CD4-positive, alpha-beta T cell (primary cell): ENCODE data around the gene GZMB. TPM values are rescaled to one million over a fixed set of nuclear protein-coding genes. Genes with fewer than 3 reads are reported as not detected.

ENCODE experiments used
- ATAC-seq: fragments of 200-7000 bp; cut with Tn5 transposase; one replicate; pipeline ENCODE4 v1.10.0; 2022; ENCODE audit warnings: mild to moderate bottlenecking; ENCODE audit not compliant: poor library complexity
- CTCF ChIA-PET: fragments of 350-600 bp; sonication (Branson Sonifier 250); formaldehyde crosslinking; loops from one replicate; lab custom pipeline; 2021; ENCODE audit warnings: antibody characterized with exemption, inconsistent platforms; lab: Charles Lee
- POLR2A ChIA-PET: fragments of 350-600 bp; sonication (Branson Sonifier 250); formaldehyde crosslinking; loops from one replicate; lab custom pipeline; 2021; ENCODE audit warnings: antibody characterized with exemption, inconsistent platforms; lab: Charles Lee
- DNase-seq, 14 experiments: peaks; one replicate each; pipeline ENCODE4 v3.0.0-alpha.2; 2013 to 2020; ENCODE audit warnings: mixed read lengths in 2 of 14
- H3K27ac ChIP-seq, 2 donors: one replicate each; pipeline versions ENCODE4 v1.5.1 to v1.7.0; 2013; ENCODE audit warnings: low read length in 2 of 2, low read depth in 1 of 2, mild to moderate bottlenecking in 1 of 2
- H3K27me3 ChIP-seq, 2 experiments: 1 replicate in 1 of 2; 2 replicates in 1 of 2; pipeline versions ENCODE4 v1.6.1 to v1.7.0; 2013; ENCODE audit warnings: low read length in 2 of 2, control low read depth in 1 of 2, mild to moderate bottlenecking in 1 of 2, moderate library complexity in 1 of 2; ENCODE audit not compliant: insufficient read depth in 2 of 2, control insufficient read depth in 1 of 2
- H3K36me3 ChIP-seq: one replicate; pipeline ENCODE4 v1.6.1; 2013; ENCODE audit warnings: low read length, control low read depth; ENCODE audit not compliant: insufficient read depth
- H3K4me1 ChIP-seq: one replicate; pipeline ENCODE4 v1.6.1; 2013; ENCODE audit warnings: low read length, control low read depth; ENCODE audit not compliant: insufficient read depth
- H3K4me3 ChIP-seq: one replicate; pipeline ENCODE4 v1.5.1; 2013; ENCODE audit warnings: mild to moderate bottlenecking, low read length, moderate library complexity
- H3K9me3 ChIP-seq, 2 experiments: 1 replicate in 1 of 2; 2 replicates in 1 of 2; pipeline versions ENCODE4 v1.6.1 to v1.7.0; 2013; ENCODE audit warnings: low read length in 2 of 2, mild to moderate bottlenecking in 2 of 2, control low read depth in 1 of 2, moderate library complexity in 1 of 2; ENCODE audit not compliant: control insufficient read depth in 1 of 2, insufficient read depth in 1 of 2
- H3K27ac Mint-ChIP-seq: one replicate; pipeline ENCODE4 v1.8.0; 2020; ENCODE audit warnings: mixed read lengths
- H3K27me3 Mint-ChIP-seq: one replicate; pipeline ENCODE4 v1.8.0; 2021; ENCODE audit warnings: mixed read lengths
- H3K36me3 Mint-ChIP-seq: one replicate; pipeline ENCODE4 v1.8.0; 2021; ENCODE audit warnings: low read depth, mixed read lengths
- H3K4me1 Mint-ChIP-seq: one replicate; pipeline ENCODE4 v1.8.0; 2021; ENCODE audit warnings: low read depth, mixed read lengths
- H3K4me3 Mint-ChIP-seq: one replicate; pipeline ENCODE4 v1.8.0; 2020; ENCODE audit warnings: mild to moderate bottlenecking, mixed read lengths
- H3K9me3 Mint-ChIP-seq: one replicate; pipeline ENCODE4 v1.8.0; 2020; ENCODE audit warnings: mixed read lengths
- intact Hi-C, 2 experiments: fragments of 100-400 bp; cut with DNase I in 1 of 2; cut with micrococcal nuclease in 1 of 2; formaldehyde crosslinking; loops; one replicate each; pipeline versions ENCODE4 v1.15.1 to v1.9.0; 2023 to 2025; cut with DNase I, micrococcal nuclease
- total RNA-seq, 174 experiments: library from RNA in 2 of 174; stranded (reverse) in 2 of 174; gene quantifications; one replicate each; pipeline ENCODE4 v1.2.3 and lab custom pipeline; 2021 to 2026
- TF ChIP-seq, protein P1 (sequence below): fragments of 200-600 bp; IDR thresholded peaks from one replicate; pipeline ENCODE4 v1.8.0; 2022; ENCODE audit warnings: antibody characterized with exemption, mild to moderate bottlenecking

GZMB gene
- total RNA-seq, 2 experiments from 2014 or later, result 2.4 to 2.9 TPM

DNA sequence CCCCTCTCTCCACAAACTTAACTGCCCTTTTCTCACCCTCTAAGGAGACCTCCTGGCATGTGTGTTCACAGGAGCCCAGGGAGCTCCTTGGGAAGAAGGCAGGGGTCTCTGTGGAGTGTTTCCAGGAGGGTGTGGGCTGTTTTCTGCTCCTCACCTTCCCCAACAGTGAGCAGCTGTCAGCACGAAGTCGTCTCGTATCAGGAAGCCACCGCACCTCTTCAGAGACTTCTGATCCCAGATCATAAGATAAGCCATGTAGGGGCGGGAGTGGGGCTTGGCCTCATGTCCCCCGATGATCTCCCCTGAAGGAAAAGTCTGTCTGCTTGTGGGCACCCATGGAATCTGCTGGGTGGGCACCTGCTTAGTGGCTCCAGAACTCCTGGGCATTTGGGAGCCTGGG, 1.2 kb downstream of the GZMB start:
- H3K9me3 Mint-ChIP-seq, result no peaks in the 10 kb centered on the region
- ATAC-seq, result no peak
- Histone ChIP-seq H3K27me3 (peaks cover 0 to 2% of the 10 kb centered on the region in 2 experiments), H3K27ac (no peak overlapping the region), H3K4me3 (no peak overlapping the region), H3K4me1 (no peaks in the 10 kb centered on the region), H3K36me3 (no peaks in the 10 kb centered on the region), H3K9me3 (no peaks in the 10 kb centered on the region)
- CTCF ChIA-PET, result no interaction called here
- no peaks in the 10 kb centered on the region for H3K27me3 Mint-ChIP-seq
- TF ChIP-seq, protein P1, sequence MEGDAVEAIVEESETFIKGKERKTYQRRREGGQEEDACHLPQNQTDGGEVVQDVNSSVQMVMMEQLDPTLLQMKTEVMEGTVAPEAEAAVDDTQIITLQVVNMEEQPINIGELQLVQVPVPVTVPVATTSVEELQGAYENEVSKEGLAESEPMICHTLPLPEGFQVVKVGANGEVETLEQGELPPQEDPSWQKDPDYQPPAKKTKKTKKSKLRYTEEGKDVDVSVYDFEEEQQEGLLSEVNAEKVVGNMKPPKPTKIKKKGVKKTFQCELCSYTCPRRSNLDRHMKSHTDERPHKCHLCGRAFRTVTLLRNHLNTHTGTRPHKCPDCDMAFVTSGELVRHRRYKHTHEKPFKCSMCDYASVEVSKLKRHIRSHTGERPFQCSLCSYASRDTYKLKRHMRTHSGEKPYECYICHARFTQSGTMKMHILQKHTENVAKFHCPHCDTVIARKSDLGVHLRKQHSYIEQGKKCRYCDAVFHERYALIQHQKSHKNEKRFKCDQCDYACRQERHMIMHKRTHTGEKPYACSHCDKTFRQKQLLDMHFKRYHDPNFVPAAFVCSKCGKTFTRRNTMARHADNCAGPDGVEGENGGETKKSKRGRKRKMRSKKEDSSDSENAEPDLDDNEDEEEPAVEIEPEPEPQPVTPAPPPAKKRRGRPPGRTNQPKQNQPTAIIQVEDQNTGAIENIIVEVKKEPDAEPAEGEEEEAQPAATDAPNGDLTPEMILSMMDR, result no peak
- intact Hi-C loops, result no loop called here
- H3K27ac Mint-ChIP-seq, result no peak overlapping the region
- H3K4me3 Mint-ChIP-seq, result no peak overlapping the region
- H3K4me1 Mint-ChIP-seq, result no peaks in the 10 kb centered on the region
- no peaks in the 10 kb centered on the region for H3K36me3 Mint-ChIP-seq
- DNase-seq, result no peak
- POLR2A ChIA-PET, result no interaction called here

DNA sequence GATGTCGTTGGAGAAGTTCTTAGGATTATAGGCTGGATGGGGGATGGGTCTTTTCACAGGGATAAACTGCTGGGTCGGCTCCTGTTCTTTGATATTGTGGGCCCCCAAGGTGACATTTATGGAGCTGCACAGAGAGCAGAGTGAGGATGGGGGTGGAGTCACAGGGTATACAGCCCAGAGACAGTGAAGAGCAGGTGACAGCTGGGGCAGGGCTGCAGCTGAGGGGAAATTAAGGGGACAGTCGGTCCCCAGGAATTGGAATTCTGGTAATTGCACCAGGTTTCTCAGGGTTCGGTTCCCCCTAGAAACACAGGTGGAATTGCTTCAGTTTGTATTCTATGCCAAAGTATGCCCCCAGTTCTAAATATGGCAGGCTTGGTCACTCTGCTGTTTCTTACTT, 1.7 kb downstream of the GZMB start:
- Histone ChIP-seq H3K36me3 (no peaks in the 10 kb centered on the region), H3K4me1 (no peaks in the 10 kb centered on the region), H3K27me3 (peaks cover 0 to 2% of the 10 kb centered on the region in 2 experiments), H3K4me3 (no peak overlapping the region), H3K9me3 (no peaks in the 10 kb centered on the region), H3K27ac (no peak overlapping the region)
- Mint-ChIP-seq H3K4me3 (no peak overlapping the region), H3K36me3 (no peaks in the 10 kb centered on the region), H3K9me3 (no peaks in the 10 kb centered on the region), H3K27ac (no peak overlapping the region), H3K27me3 (no peaks in the 10 kb centered on the region), H3K4me1 (no peaks in the 10 kb centered on the region)
- CTCF ChIA-PET, result no interaction called here
- POLR2A ChIA-PET, result interaction anchor here (1.0 kb wide), 1 partner anchor 10 kb away, joined by 3 read pairs; no protein-coding TSS in a partner anchor
- intact Hi-C loops, result no loop called here
- DNase-seq, result no peak
- no peak for ATAC-seq
- TF ChIP-seq, protein P1, result no peak

DNA sequence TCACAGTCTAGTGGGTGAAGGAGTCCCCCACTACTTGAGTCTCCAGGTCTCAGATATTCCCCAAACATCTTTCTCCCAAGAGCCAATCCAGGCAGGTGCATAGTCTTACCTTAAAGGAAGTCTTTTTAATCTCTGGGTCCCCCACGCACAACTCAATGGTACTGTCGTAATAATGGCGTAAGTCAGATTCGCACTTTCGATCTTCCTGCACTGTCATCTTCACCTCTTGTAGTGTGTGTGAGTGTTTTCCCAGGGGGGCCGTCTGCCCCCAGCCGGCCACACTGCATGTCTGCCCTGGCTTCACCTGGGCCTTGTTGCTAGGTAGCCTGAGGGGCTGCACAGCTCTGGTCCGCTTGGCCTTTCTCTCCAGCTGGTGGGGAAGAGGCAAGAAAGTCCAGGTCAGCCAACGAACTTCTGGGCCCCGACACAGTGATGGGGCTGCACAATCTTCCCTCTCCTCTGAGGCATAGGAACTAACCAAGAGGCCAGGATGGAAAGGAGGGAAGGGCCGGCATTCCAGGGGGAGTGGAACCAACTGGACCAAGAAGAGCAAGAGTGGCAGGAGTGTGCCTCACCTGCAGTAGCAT, 2.1 kb downstream of the GZMB start:
- no peaks in the 10 kb centered on the region for H3K4me1 ChIP-seq
- H3K4me3 Mint-ChIP-seq, result no peak overlapping the region
- POLR2A ChIA-PET, result interaction anchor here (1.0 kb wide), 1 partner anchor 10 kb away, joined by 3 read pairs; no protein-coding TSS in a partner anchor

More for the DNA sequence above, 2.1 kb downstream of the GZMB start:
- DNase-seq (peak in 1 of 14 experiments; percentile 36), ATAC-seq (no peak)
- no peaks in the 10 kb centered on the region for H3K36me3 ChIP-seq
- Mint-ChIP-seq H3K4me1 (no peaks in the 10 kb centered on the region), H3K36me3 (no peaks in the 10 kb centered on the region), H3K9me3 (no peaks in the 10 kb centered on the region), H3K27me3 (no peaks in the 10 kb centered on the region), H3K27ac (no peak overlapping the region)
- CTCF ChIA-PET, result no interaction called here
- peaks cover 0 to 2% of the 10 kb centered on the region in 2 experiments for H3K27me3 ChIP-seq
- H3K27ac ChIP-seq, result no peak overlapping the region
- intact Hi-C loops, result no loop called here
- TF ChIP-seq, protein P1, result no peak
- no peak overlapping the region for H3K4me3 ChIP-seq
- no peaks in the 10 kb centered on the region for H3K9me3 ChIP-seq
